ENCODE data around the gene TBX2. TPM values are rescaled to one million over a fixed set of nuclear protein-coding genes. Genes with fewer than 3 reads are reported as not detected.

TBX2 gene
- total RNA-seq, 4 donors from 2014 or later = 3.1 to 14.2 (median 9.6) TPM

DNA sequence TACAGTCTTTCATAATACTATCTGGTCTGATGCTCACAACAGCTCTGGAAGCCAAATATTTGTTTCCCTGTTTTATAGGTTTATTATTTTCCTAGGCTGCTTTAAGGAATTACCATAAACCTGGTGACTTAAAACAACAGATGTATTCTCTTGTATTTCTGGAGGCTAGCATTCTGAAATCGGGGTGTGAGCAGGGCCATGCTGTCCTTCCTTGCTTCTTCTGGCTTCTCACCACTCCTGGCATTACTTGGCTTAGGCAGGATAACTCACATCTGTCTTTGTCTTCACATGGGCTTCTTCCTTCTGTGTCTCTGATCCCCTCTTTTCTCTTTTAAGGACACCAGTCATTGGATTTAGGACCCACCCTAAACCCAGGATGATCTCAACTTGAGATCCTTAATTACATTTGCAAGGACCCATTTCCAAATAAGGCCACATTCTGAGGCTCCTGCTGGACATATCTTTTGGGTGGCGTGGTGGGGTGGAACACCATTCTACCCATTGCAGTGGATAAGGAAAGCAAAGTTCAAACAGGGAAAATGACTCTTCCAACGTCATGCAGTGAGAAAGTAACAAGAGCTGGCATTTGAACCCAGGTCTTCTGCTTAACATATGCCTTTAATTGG is 39.2 kb upstream of the TBX2 start:
- ATAC-seq (ENCODE audit: low FRiP score) (no peak), DNase-seq (ENCODE audit: low spot score) (no peak)
- TF ChIP-seq, protein P1, sequence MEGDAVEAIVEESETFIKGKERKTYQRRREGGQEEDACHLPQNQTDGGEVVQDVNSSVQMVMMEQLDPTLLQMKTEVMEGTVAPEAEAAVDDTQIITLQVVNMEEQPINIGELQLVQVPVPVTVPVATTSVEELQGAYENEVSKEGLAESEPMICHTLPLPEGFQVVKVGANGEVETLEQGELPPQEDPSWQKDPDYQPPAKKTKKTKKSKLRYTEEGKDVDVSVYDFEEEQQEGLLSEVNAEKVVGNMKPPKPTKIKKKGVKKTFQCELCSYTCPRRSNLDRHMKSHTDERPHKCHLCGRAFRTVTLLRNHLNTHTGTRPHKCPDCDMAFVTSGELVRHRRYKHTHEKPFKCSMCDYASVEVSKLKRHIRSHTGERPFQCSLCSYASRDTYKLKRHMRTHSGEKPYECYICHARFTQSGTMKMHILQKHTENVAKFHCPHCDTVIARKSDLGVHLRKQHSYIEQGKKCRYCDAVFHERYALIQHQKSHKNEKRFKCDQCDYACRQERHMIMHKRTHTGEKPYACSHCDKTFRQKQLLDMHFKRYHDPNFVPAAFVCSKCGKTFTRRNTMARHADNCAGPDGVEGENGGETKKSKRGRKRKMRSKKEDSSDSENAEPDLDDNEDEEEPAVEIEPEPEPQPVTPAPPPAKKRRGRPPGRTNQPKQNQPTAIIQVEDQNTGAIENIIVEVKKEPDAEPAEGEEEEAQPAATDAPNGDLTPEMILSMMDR (IDR thresholded peaks at IDR 0.05) = no peak

DNA sequence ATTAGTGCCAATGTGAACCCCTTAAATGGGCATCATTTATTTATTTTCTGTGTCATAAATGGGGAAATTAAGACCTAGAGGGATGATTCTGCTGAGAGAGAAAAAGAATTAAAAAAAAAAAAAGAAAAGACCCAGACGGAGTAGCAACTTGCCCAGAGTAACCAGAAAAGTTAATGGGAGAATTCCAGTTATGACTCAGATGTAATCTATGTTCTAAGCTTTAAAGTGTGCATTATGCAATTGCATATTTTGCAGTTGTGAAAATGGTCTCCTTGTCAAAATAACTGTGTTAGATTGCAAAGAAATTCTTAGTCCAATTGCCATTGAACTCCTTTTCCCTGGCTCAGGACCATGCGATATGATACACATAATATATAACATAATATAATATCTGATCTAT is 38.6 kb upstream of the TBX2 start:
- peak; percentile 69 for ATAC-seq (ENCODE audit: low FRiP score)
- no peak for DNase-seq (ENCODE audit: low spot score)
- TF ChIP-seq, protein P1 (IDR thresholded peaks at IDR 0.05) = no peak

DNA sequence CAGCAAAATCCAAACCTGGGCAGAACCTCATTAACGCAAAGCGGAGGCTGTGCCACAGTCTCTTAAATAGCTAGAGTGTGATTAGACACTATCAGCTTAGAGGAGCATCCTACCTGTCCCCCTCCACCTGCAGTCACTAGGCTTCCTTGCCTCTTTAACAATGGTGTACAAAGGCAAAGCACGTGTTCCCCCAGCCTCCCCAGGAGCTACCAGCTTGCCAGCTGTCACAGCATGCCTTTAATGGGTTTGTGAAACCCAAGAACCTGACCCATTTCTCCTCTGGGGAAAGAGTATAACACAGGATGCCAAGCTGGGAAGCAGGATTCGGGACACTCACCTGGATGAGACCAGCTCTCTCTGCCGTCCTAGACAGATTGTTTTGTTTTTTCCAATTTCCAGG is 37.2 kb upstream of the TBX2 start:
- TF ChIP-seq, protein P1 (IDR thresholded peaks at IDR 0.05) = no peak
- DNase-seq (ENCODE audit: low spot score) (no peak), ATAC-seq (ENCODE audit: low FRiP score) (no peak)

DNA sequence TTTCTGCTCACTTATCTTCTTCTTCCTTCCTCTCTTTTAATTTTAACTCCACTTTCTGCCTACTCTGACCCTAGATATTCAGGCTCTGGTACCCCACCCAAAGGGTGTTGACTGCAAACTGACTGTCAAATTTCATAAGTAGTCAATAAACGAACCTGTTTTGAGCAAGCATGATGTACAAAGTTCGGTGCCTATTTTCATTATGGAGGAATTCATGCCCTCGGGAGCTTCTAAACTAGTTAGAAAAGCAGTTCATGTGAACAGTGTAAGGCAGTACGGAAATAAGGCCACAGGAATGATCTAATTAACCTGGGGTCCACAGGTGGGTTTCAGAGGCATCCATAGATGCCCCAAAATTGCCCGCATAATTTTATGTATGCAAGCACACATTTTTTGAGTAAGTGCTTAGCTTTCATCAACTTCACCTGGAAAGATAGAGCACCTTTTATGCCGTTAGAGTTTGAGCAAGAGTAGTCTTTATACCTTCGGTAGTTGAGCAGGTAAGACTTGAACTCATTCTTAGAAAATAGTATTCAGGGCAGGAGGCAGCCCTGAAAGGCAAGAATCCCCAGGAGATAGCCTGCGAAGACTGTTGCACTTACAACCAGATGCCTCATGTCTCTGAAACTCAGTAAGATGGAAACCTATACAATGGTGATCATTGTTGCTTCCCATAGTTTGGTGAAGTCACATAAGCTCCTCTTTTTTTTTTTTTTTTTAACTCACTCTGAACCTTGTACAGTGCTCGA is 36.6 kb upstream of the TBX2 start:
- TF ChIP-seq, protein P1 (IDR thresholded peaks at IDR 0.05) = no peak
- DNase-seq (ENCODE audit: low spot score) = no peak
- no peak for ATAC-seq (ENCODE audit: low FRiP score)

DNA sequence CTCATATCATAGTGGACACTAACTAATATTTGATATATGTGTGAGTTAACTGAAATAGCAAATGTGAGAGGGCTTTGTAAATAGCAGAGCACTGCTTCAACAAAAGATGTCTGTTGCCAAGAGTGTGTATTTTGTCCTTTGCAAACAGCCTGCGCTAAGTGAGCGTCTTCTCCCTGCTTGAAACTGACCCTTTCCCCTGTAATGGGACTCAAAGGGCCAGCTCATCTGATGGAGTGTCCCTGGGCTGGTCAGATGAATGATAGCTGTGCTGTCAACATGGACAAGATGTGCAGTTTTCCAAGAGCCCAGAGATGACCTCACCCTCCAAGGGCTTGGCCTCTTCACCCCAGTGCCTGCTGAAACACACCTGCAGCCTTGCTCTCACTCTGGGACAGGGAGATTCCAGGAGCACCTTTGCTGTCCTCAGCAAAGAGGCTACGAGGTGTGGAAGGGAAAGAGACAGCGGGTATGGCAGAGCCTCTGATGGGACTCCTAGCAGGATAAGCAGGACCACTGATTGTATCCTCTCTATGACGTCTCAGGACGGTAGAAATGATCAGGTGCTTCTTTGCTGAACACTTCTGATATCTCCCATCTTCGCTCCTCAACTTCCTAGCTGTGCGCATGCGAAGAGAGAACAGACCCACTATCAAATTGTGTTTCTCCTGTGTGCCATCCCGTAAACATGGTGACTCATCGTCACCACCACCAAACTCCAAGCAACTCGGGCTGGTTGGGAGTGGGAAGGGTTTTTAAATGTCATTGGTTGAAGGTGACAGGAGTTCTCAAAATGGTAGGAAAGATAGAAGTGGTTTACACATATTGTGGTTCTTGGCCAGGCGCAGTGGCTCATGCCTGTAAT is 35.8 kb upstream of the TBX2 start:
- TF ChIP-seq, protein P1 (IDR thresholded peaks at IDR 0.05) = no peak
- no peak for ATAC-seq (ENCODE audit: low FRiP score)
- DNase-seq (ENCODE audit: low spot score) = no peak

DNA sequence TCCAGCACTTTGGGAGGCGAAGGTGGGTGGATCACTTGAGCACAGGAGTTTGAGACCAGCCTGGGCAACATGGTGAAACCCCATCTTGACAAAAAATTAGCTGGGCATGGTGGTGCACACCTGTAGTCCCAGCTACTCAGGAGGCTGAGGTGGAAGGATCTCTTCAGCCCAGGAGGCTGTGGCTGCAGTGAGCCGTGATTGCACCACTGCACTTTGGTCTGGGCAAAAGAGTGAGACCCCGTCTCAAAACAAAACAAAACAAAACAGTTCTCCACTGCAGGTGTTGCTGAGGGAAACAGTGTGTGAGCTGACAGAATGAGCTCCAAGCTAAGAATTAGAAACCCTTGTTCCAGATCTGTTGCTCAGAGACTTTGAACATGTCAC is 35.2 kb upstream of the TBX2 start:
- no peak for ATAC-seq (ENCODE audit: low FRiP score)
- DNase-seq (ENCODE audit: low spot score) = no peak
- TF ChIP-seq, protein P1 (IDR thresholded peaks at IDR 0.05) = no peak

Data from omental fat pad (tissue), 4 donors.